Fibroblast of lung (primary cell): ENCODE results near the gene UBAP1L. TPM values are rescaled to one million over a fixed set of nuclear protein-coding genes. Genes with fewer than 3 reads are reported as not detected.

Experiments
- DNase-seq, 2 donors: peaks; one replicate each; pipeline versions ENCODE4 v3.0.0 to v3.0.0-alpha.2; 2010; ENCODE audit warnings: low read depth in 2 of 2
- H2AFZ ChIP-seq: 2 replicates; pipeline ENCODE4 v1.5.1; 2012; ENCODE audit warnings: low read length, control low read depth, inconsistent platforms
- H3K27ac ChIP-seq: 2 replicates; pipeline ENCODE4 v1.5.1; 2011; ENCODE audit warnings: low read length, control low read depth; ENCODE audit not compliant: insufficient read depth
- H3K27me3 ChIP-seq: 2 replicates; pipeline ENCODE4 v1.5.1; 2011; ENCODE audit warnings: mild to moderate bottlenecking, low read length; ENCODE audit not compliant: control insufficient read depth, insufficient read depth
- H3K36me3 ChIP-seq: 2 replicates; pipeline ENCODE4 v1.5.1; 2011; ENCODE audit warnings: low read length; ENCODE audit not compliant: control insufficient read depth, insufficient read depth
- H3K4me1 ChIP-seq: 2 replicates; pipeline ENCODE4 v1.5.1; 2011; ENCODE audit warnings: low read length; ENCODE audit not compliant: control insufficient read depth, insufficient read depth; ENCODE audit errors: extremely low read depth
- H3K4me2 ChIP-seq: 2 replicates; pipeline ENCODE4 v1.5.1; 2011; ENCODE audit warnings: low read length, control low read depth; ENCODE audit not compliant: insufficient read depth; ENCODE audit errors: extremely low read depth
- H3K4me3 ChIP-seq, 4 experiments: fragments of 200-600 bp in 1 of 4; sonication (generic) in 1 of 4; replicated peaks in 1 of 4; 2 replicates each; pipeline ENCODE4 v1.5.1; 2011 to 2016; ENCODE audit warnings: low read length in 4 of 4, low read depth in 3 of 4, mild to moderate bottlenecking in 3 of 4, control low read depth in 2 of 4, inconsistent platforms in 1 of 4, mixed read lengths in 1 of 4; ENCODE audit not compliant: insufficient read depth in 1 of 4; ENCODE audit errors: control extremely low read depth in 1 of 4
- H3K79me2 ChIP-seq: 2 replicates; pipeline ENCODE4 v1.5.1; 2012; ENCODE audit warnings: mild to moderate bottlenecking, low read length, inconsistent platforms; ENCODE audit not compliant: control insufficient read depth, insufficient read depth
- H3K9ac ChIP-seq: 2 replicates; pipeline ENCODE4 v1.5.1; 2011; ENCODE audit warnings: mild to moderate bottlenecking, low read length, control low read depth; ENCODE audit not compliant: insufficient read depth
- H3K9me3 ChIP-seq: 2 replicates; pipeline ENCODE4 v1.5.1; 2012; ENCODE audit warnings: low read depth, low read length; ENCODE audit not compliant: control insufficient read depth, insufficient read depth
- H4K20me1 ChIP-seq: 2 replicates; pipeline ENCODE4 v1.5.1; 2011; ENCODE audit warnings: low read length; ENCODE audit not compliant: control insufficient read depth, insufficient read depth; ENCODE audit errors: extremely low read depth
- EZH2 ChIP-seq: IDR thresholded peaks from 2 replicates; pipeline ENCODE4 v1.5.1; 2012; ENCODE audit warnings: low read length, control low read depth, mild to moderate bottlenecking; ENCODE audit errors: missing control alignments
- polyA plus RNA-seq, 2 donors: library from polyadenylated mRNA; depleted of rRNA in 1 of 2; stranded (reverse) in 1 of 2; unstranded in 1 of 2; fragments of >200 nt; gene quantifications; 2 replicates each; pipeline ENCODE4 v1.2.1, GENCODE V29; 2011 to 2012; ENCODE audit warnings: missing spikeins in 1 of 2
- total RNA-seq: library from RNA; depleted of rRNA; stranded (reverse); fragments of >200 nt; gene quantifications from 2 replicates; pipeline ENCODE4 v1.2.1, GENCODE V29; 2014
- TF ChIP-seq, protein P1 (sequence below), 2 donors: IDR thresholded peaks in 1 of 2; conservative IDR thresholded peaks in 1 of 2; 1 replicate in 1 of 2; 2 replicates in 1 of 2; pipeline ENCODE4 v1.5.1; 2011 to 2012; ENCODE audit warnings: low read length in 2 of 2, control low read depth in 1 of 2, inconsistent platforms in 1 of 2, low read depth in 1 of 2, mild to moderate bottlenecking in 1 of 2

Gene UBAP1L
- total and polyA plus RNA-seq, 2 donors (not counting 1 experiment from before 2014, with no cell fraction given) = 0.33 to 0.99 TPM

DNA sequence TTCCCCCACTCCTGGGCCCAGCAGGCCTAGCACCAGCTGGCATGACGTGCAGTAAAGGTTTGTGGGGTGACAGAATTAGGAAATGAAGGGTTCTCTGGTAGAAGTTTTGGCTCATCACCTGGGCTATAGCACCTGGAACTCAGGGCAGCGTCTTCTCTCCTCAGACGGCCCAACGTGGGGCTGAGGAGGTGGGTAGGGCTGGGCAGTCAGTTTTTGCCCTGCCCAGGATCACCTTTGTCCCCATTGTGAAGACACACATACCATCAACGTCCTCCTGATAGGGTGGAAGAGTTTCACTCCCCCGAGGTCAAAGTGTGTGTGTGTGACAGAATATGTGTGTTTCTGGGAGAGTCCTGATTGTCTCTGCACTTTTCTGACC is 26.4 kb downstream of the UBAP1L start:
- Histone ChIP-seq H4K20me1 (no peaks in the 10 kb centered on the region), H3K4me3 (no peak overlapping the region), H3K9ac (no peak overlapping the region), H3K27ac (no peak overlapping the region), H3K4me2 (no peak overlapping the region), H3K36me3 (no peaks in the 10 kb centered on the region), H3K27me3 (no peaks in the 10 kb centered on the region), H2AFZ (no peak overlapping the region), H3K9me3 (no peaks in the 10 kb centered on the region), H3K79me2 (no peaks in the 10 kb centered on the region), H3K4me1 (peaks cover 20% of the 10 kb centered on the region)
- TF ChIP-seq, protein P1, sequence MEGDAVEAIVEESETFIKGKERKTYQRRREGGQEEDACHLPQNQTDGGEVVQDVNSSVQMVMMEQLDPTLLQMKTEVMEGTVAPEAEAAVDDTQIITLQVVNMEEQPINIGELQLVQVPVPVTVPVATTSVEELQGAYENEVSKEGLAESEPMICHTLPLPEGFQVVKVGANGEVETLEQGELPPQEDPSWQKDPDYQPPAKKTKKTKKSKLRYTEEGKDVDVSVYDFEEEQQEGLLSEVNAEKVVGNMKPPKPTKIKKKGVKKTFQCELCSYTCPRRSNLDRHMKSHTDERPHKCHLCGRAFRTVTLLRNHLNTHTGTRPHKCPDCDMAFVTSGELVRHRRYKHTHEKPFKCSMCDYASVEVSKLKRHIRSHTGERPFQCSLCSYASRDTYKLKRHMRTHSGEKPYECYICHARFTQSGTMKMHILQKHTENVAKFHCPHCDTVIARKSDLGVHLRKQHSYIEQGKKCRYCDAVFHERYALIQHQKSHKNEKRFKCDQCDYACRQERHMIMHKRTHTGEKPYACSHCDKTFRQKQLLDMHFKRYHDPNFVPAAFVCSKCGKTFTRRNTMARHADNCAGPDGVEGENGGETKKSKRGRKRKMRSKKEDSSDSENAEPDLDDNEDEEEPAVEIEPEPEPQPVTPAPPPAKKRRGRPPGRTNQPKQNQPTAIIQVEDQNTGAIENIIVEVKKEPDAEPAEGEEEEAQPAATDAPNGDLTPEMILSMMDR (conservative IDR thresholded peaks at IDR 0.05 in 1 of 2, IDR thresholded peaks at IDR 0.05 in 1 of 2; ENCODE audit: low read depth in 1 of 2, low read length in 2 of 2) = no peak
- TF ChIP-seq EZH2 = no peak
- DNase-seq = no peak

DNA sequence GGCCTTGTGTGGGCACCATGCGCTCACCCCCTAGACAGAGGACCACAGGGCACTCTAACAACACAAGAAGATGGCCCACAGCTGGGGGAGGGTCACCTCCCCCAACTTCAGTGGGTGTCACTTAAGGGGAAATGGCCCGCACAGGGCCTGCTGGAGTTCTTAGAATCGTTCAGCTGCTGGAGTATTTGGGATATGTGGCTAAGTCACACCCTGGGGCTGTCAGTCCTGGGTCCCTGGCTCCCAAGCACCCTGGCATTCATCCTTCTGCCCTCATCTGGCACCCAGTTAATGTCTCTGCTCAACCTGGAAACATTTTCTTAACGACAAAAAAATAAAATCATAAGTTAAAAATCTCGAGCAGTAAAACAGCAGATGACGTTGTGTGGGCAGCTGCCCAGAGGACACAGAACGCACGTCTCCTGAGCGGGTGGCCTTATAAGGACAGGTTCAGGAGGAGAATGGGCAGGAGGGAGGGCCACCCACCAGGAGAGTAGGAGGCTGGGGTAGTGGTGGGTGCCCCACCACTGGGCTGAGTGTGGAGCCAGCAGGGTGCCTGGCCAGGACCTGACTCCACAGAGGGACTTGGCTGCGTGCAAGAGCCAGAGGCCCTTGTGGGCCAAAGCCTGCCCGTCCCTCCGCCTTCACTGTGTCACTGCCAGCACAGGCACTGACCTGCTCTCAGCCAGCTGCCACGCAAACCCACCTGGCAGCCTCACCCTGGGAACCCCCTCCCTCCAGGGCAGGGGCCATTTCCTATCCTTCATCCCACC is 26.9 kb downstream of the UBAP1L start:
- Histone ChIP-seq H3K4me1 (peaks cover 20% of the 10 kb centered on the region), H3K9me3 (no peaks in the 10 kb centered on the region), H3K4me3 (no peak overlapping the region), H3K4me2 (no peak overlapping the region), H3K27ac (no peak overlapping the region), H3K36me3 (no peaks in the 10 kb centered on the region), H3K79me2 (no peaks in the 10 kb centered on the region), H4K20me1 (no peaks in the 10 kb centered on the region), H2AFZ (no peak overlapping the region), H3K9ac (no peak overlapping the region), H3K27me3 (no peaks in the 10 kb centered on the region)
- TF ChIP-seq, protein P1 (conservative IDR thresholded peaks at IDR 0.05 in 1 of 2, IDR thresholded peaks at IDR 0.05 in 1 of 2; ENCODE audit: low read depth in 1 of 2, low read length in 2 of 2) = no peak
- no peak for TF ChIP-seq EZH2
- DNase-seq = peak in 1 of 2 donors; percentile 56

DNA sequence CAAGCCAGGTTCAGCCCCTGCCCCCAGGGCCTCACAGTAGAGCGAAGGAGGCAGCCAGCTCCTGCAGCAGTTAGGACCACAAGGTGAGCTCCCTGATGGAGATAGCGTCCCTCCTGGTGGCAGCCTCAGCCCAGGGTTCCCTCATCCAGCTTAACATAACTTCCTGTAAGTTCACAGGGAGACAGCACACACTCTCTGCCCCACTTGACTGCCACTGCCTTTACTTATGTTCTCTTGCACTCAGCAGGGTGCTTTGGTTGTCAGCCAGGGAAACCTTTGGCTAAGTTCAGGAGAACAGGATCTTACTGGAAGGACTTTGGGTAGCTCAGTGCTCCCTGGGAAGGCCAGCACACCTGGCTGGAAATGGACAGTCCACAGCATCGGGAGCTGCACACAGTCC is 27.6 kb downstream of the UBAP1L start:
- Histone ChIP-seq H3K4me1 (peaks cover 24% of the 10 kb centered on the region), H3K9ac (no peak overlapping the region), H3K27ac (no peak overlapping the region), H3K27me3 (no peaks in the 10 kb centered on the region), H3K79me2 (no peaks in the 10 kb centered on the region), H2AFZ (no peak overlapping the region), H4K20me1 (no peaks in the 10 kb centered on the region), H3K4me3 (no peak overlapping the region), H3K9me3 (no peaks in the 10 kb centered on the region), H3K36me3 (no peaks in the 10 kb centered on the region), H3K4me2 (no peak overlapping the region)
- no peak for DNase-seq
- TF ChIP-seq, protein P1 (conservative IDR thresholded peaks at IDR 0.05 in 1 of 2, IDR thresholded peaks at IDR 0.05 in 1 of 2; ENCODE audit: low read depth in 1 of 2, low read length in 2 of 2) = no peak
- TF ChIP-seq EZH2 = no peak
